OCI-LY1 (cell line): ENCODE data around the gene YIF1B.

Experiments
- H2AFZ ChIP-seq: fragments of 200-600 bp; sonication (generic), shearing (Covaris generic); 2 replicates; pipeline ENCODE4 v1.6.0; 2014; ENCODE audit warnings: antibody characterized with exemption, mild to moderate bottlenecking, low read length
- H3F3A ChIP-seq: fragments of 200-600 bp; sonication (generic), shearing (Covaris generic); 2 replicates; pipeline ENCODE4 v1.6.0; 2014; ENCODE audit warnings: mild to moderate bottlenecking, antibody characterized with exemption, low read length, moderate library complexity; ENCODE audit not compliant: insufficient read depth
- H3K27ac ChIP-seq: fragments of 200-600 bp; sonication (generic); 2 replicates; pipeline ENCODE4 v1.5.1; 2014; ENCODE audit warnings: low read length, mixed run types, mild to moderate bottlenecking, low read depth; ENCODE audit not compliant: poor library complexity, severe bottlenecking
- H3K27me3 ChIP-seq: fragments of 200-600 bp; sonication (generic); 2 replicates; pipeline ENCODE4 v1.6.0; 2014; ENCODE audit warnings: antibody characterized with exemption, mild to moderate bottlenecking, low read length, moderate library complexity; ENCODE audit not compliant: insufficient read depth
- H3K36me3 ChIP-seq: fragments of 200-600 bp; sonication (generic); 2 replicates; pipeline ENCODE4 v1.6.1; 2014; ENCODE audit warnings: mild to moderate bottlenecking, antibody characterized with exemption, low read length, moderate library complexity, mixed read lengths; ENCODE audit not compliant: insufficient read depth
- H3K4me1 ChIP-seq: fragments of 200-600 bp; sonication (generic); 2 replicates; pipeline ENCODE4 v1.5.1; 2014; ENCODE audit warnings: mild to moderate bottlenecking, low read length, moderate library complexity; ENCODE audit not compliant: insufficient read depth, severe bottlenecking
- H3K4me2 ChIP-seq: fragments of 200-600 bp; sonication (generic), shearing (Covaris generic); 2 replicates; pipeline ENCODE4 v1.6.1; 2014; ENCODE audit warnings: low read length
- H3K4me3 ChIP-seq: fragments of 200-600 bp; sonication (generic); 2 replicates; pipeline ENCODE4 v1.5.1; 2014; ENCODE audit warnings: low read length, low read depth, mild to moderate bottlenecking, mixed read lengths; ENCODE audit not compliant: poor library complexity, severe bottlenecking
- H3K79me2 ChIP-seq: fragments of 200-600 bp; shearing (Covaris generic); 2 replicates; pipeline ENCODE4 v1.6.1; 2016; ENCODE audit warnings: mixed run types, low read length, mixed read lengths; ENCODE audit not compliant: insufficient read depth
- H3K9ac ChIP-seq: fragments of 200-600 bp; sonication (generic), shearing (Covaris generic); 2 replicates; pipeline ENCODE4 v1.6.1; 2014; ENCODE audit warnings: mild to moderate bottlenecking, low read length, mixed read lengths
- H3K9me2 ChIP-seq: fragments of 200-600 bp; sonication (generic), shearing (Covaris generic); 2 replicates; pipeline ENCODE4 v1.6.1; 2014; ENCODE audit warnings: low read depth, mild to moderate bottlenecking, low read length, mixed read lengths
- H3K9me3 ChIP-seq: fragments of 200-600 bp; shearing (Covaris generic); 2 replicates; pipeline ENCODE4 v1.6.1; 2014; ENCODE audit warnings: low read length, mixed read lengths
- H4K20me1 ChIP-seq: fragments of 200-600 bp; sonication (generic), shearing (Covaris generic); 2 replicates; pipeline ENCODE4 v1.6.0; 2016; ENCODE audit warnings: mild to moderate bottlenecking, low read length; ENCODE audit not compliant: insufficient read depth
- EZH2 ChIP-seq: fragments of 200-600 bp; sonication (generic), shearing (Covaris generic); IDR thresholded peaks from 2 replicates; pipeline ENCODE4 v1.8.0; 2017; ENCODE audit warnings: borderline replicate concordance, mixed run types, mild to moderate bottlenecking, antibody characterized with exemption, low read length, moderate library complexity, mixed read lengths
- TF ChIP-seq, protein P1 (sequence below): fragments of 200-600 bp; sonication (generic), shearing (Covaris generic); IDR thresholded peaks from 2 replicates; pipeline ENCODE4 v1.5.1; 2017; ENCODE audit warnings: mild to moderate bottlenecking, antibody characterized with exemption, low read length, moderate library complexity, mixed read lengths

YIF1B gene

DNA sequence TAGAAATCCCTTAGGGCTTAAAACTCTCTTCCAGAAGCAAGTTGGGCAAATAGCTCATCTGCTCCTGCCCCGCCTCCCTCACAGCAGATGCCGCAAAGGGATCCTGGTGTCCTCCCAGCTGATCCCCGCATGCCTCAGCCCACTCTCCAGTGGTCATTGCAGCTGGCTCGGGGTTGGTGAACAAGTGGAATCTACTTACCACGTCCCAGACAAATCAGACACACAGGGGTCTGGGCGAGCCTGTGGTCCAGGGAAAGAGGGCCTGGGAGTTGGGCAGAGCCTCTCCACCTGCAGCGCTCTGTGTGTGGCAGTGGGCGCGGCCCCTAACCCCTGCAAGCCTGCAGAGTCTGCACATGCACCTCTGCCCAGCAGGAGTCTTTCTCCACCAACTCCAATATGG is 22.5 kb downstream of the YIF1B start:
- Histone ChIP-seq H3K27ac (no peak overlapping the region), H3K9me3 (no peaks in the 10 kb centered on the region), H3K9me2 (no peaks in the 10 kb centered on the region), H3K79me2 (no peaks in the 10 kb centered on the region), H3K9ac (no peak overlapping the region), H3K36me3 (peaks cover 44% of the 10 kb centered on the region), H4K20me1 (no peaks in the 10 kb centered on the region), H3K27me3 (no peaks in the 10 kb centered on the region), H2AFZ (no peak overlapping the region), H3K4me3 (no peak overlapping the region), H3F3A (no peaks in the 10 kb centered on the region), H3K4me1 (no peaks in the 10 kb centered on the region), H3K4me2 (no peak overlapping the region)
- no peak for TF ChIP-seq EZH2
- TF ChIP-seq, protein P1, sequence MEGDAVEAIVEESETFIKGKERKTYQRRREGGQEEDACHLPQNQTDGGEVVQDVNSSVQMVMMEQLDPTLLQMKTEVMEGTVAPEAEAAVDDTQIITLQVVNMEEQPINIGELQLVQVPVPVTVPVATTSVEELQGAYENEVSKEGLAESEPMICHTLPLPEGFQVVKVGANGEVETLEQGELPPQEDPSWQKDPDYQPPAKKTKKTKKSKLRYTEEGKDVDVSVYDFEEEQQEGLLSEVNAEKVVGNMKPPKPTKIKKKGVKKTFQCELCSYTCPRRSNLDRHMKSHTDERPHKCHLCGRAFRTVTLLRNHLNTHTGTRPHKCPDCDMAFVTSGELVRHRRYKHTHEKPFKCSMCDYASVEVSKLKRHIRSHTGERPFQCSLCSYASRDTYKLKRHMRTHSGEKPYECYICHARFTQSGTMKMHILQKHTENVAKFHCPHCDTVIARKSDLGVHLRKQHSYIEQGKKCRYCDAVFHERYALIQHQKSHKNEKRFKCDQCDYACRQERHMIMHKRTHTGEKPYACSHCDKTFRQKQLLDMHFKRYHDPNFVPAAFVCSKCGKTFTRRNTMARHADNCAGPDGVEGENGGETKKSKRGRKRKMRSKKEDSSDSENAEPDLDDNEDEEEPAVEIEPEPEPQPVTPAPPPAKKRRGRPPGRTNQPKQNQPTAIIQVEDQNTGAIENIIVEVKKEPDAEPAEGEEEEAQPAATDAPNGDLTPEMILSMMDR = no peak

- Histone ChIP-seq H3K9me3 (no peaks in the 10 kb centered on the region), H3K27me3 (no peaks in the 10 kb centered on the region), H3K4me1 (no peaks in the 10 kb centered on the region), H3K36me3 (peaks cover 51% of the 10 kb centered on the region), H3K4me3 (no peak overlapping the region), H3K27ac (no peak overlapping the region), H2AFZ (no peak overlapping the region), H3K4me2 (no peak overlapping the region), H3K9ac (no peak overlapping the region), H3K79me2 (no peaks in the 10 kb centered on the region), H4K20me1 (no peaks in the 10 kb centered on the region), H3K9me2 (no peaks in the 10 kb centered on the region), H3F3A (no peaks in the 10 kb centered on the region)
- TF ChIP-seq EZH2 = no peak
- TF ChIP-seq, protein P1 = no peak
Observed at GRCh38 chr19:38291855-38292254, 23.9 kb downstream of the YIF1B start.

DNA sequence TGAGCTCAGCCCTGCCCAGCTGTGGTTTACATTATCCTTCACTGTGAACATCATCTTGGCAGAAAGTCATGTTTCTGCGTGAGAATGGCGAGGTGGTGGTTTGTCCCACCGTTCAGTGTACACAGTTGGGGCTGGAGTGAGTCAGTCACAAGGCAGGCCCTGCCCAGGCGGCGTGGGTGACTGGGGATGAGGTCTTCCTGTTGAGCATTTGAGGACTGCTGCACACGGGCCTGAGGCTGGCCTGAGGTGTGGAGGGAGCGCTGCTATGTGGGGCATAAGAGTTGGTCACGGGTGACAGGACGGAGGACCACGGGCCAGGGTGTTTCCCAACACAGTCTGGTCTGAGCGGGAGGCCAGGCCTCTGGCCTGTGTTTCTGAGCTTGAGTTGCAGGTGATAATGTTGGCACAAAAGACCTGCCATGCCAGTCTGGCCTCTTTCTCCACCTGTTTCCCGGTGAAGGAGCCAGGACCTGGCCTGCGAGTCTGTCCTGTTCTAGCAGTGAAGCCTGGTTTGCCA is 25.1 kb downstream of the YIF1B start:
- Histone ChIP-seq H3K9ac (no peak overlapping the region), H2AFZ (no peak overlapping the region), H3K27ac (no peak overlapping the region), H3K36me3 (peaks cover 54% of the 10 kb centered on the region), H3F3A (no peaks in the 10 kb centered on the region), H3K4me2 (no peak overlapping the region), H3K9me2 (no peaks in the 10 kb centered on the region), H3K27me3 (no peaks in the 10 kb centered on the region), H3K9me3 (no peaks in the 10 kb centered on the region), H3K4me1 (no peaks in the 10 kb centered on the region), H3K4me3 (no peak overlapping the region), H4K20me1 (no peaks in the 10 kb centered on the region), H3K79me2 (no peaks in the 10 kb centered on the region)
- TF ChIP-seq, protein P1 = no peak
- TF ChIP-seq EZH2 = no peak
